GM12865 (cell line): ENCODE data around the gene KLHL8.
"Not testable (repeated sequence)": the region's sequence is repeated elsewhere in the genome, so short reads cannot be mapped to it uniquely, and the experiment has no call there.

Experiments used
- DNase-seq: peaks from one replicate; pipeline ENCODE4 v3.0.0; 2010; ENCODE audit warnings: low read depth
- H3K4me3 ChIP-seq: 2 replicates; pipeline ENCODE4 v1.5.1; 2011; ENCODE audit warnings: mild to moderate bottlenecking, low read depth, low read length, control low read depth
- TF ChIP-seq, protein P1 (sequence below): IDR thresholded peaks from 2 replicates; pipeline ENCODE4 v1.5.1; 2011; ENCODE audit warnings: low read length, control low read depth, low read depth, inconsistent platforms; ENCODE audit not compliant: insufficient read depth; ENCODE audit errors: missing control alignments

The KLHL8 gene

GRCh38 chr4:87153078-87153870 is 67.1 kb downstream of the KLHL8 start:
- TF ChIP-seq, protein P1, sequence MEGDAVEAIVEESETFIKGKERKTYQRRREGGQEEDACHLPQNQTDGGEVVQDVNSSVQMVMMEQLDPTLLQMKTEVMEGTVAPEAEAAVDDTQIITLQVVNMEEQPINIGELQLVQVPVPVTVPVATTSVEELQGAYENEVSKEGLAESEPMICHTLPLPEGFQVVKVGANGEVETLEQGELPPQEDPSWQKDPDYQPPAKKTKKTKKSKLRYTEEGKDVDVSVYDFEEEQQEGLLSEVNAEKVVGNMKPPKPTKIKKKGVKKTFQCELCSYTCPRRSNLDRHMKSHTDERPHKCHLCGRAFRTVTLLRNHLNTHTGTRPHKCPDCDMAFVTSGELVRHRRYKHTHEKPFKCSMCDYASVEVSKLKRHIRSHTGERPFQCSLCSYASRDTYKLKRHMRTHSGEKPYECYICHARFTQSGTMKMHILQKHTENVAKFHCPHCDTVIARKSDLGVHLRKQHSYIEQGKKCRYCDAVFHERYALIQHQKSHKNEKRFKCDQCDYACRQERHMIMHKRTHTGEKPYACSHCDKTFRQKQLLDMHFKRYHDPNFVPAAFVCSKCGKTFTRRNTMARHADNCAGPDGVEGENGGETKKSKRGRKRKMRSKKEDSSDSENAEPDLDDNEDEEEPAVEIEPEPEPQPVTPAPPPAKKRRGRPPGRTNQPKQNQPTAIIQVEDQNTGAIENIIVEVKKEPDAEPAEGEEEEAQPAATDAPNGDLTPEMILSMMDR: no peak
- DNase-seq: no peak
- no peak overlapping the region for H3K4me3 ChIP-seq

DNA sequence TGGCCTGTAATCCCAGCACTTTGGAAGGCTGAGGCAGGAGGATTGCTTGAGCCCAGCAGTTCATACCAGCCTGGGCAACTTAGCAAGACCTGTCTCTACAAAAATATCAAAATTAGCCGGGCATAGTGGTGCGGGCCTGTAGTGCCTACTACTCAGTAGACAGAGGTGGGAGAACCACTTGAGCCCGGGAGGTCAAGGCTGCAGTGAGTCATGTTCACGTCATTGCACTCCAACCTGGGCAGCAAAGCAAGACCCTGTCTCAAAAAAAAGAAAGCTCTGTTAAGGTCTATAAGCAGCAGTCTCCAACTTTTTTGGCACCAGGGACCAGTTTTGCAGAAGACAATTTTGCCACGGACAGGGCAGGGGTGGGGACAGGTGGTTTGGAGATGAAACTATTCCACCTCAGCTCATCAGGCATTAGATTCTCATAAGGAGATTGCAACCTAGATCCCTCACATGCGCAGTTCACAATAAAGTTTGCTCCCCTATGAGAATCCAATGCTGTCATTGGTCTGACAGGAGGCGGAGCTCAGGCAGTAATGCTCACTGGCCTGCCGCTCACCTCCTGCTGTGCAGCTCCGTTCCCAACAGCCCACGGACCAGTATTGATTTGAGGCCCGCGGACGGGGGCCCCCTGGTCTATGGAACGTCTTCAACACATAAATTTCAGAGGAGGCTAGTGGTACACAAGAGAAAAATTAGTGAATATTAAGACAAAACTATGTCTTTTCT is 67.9 kb downstream of the KLHL8 start:
- H3K4me3 ChIP-seq: no peak overlapping the region
- TF ChIP-seq, protein P1: no peak
- no peak for DNase-seq

GRCh38 chr4:87151730-87152129 is 68.7 kb downstream of the KLHL8 start:
- H3K4me3 ChIP-seq: no peak overlapping the region
- TF ChIP-seq, protein P1: no peak
- no peak for DNase-seq

GRCh38 chr4:87150498-87151261 is 69.7 kb downstream of the KLHL8 start:
- DNase-seq: peak; percentile 76
- no peak overlapping the region for H3K4me3 ChIP-seq
- TF ChIP-seq, protein P1: peak; percentile 82

DNA sequence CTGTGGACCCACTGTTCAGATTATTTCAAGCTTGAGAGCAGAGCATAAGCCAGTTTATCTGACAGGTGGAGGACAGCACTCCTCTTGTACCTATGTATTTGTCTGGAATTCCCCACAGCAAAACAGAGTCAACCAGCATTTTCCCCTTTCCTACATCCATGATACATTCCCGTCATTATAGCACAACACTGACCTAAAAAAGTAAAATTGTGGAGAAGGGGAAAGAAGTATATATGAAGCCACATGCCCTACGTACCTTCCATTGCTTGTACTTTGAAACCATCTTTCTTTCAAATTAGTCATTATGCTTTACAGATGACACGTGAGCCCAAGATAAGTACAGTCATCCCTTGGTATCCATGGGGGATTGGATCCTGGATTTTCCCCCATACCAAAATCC is 73.3 kb downstream of the KLHL8 start:
- TF ChIP-seq, protein P1: no peak
- no peak overlapping the region for H3K4me3 ChIP-seq
- DNase-seq: no peak

DNA sequence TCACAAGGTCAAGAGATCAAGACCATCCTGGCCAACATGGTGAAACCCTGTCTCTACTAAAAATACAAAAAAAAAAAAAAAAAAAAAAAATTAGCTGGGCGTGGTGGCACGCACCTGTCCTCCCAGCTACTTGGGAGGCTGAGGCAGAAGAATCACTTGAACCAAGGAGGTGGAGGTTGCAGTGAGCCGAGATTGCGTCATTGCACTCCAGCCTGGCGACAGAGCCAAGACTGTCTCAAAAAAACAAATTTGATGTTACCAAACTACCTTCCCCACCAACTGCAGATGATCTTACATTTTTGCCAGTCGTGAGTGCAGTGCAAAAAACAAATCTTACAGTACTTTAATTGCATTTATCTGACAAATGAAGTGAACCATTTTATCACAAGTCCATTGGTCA is 74.5 kb downstream of the KLHL8 start:
- DNase-seq, H3K4me3 ChIP-seq: not testable (repeated sequence)

- H3K4me3 ChIP-seq: no peak overlapping the region
- TF ChIP-seq, protein P1: no peak
- DNase-seq: no peak
These were observed 76.1 kb downstream of the KLHL8 start for GRCh38 chr4:87144356-87144755.
